Hematopoietic multipotent progenitor cell (in vitro differentiated cells): ENCODE measurements around the gene DNM1. TPM values are rescaled to one million over a fixed set of nuclear protein-coding genes. Genes with fewer than 3 reads are reported as not detected.
"Not testable (repeated sequence)": the region's sequence is repeated elsewhere in the genome, so short reads cannot be mapped to it uniquely, and the experiment has no call there.

Experiments used
- DNase-seq, 3 donors: peaks; one replicate each; pipeline ENCODE4 v3.0.0-alpha.2; 2011 to 2015; ENCODE audit warnings: low read depth in 2 of 3, low spot score in 2 of 3
- total RNA-seq: library from RNA; depleted of rRNA; stranded (reverse); fragments of >200 nt; gene quantifications from one replicate; pipeline ENCODE4 v1.2.3, GENCODE V29; 2012

DNM1 gene
- total RNA-seq, 1 donor: 11.0 TPM

DNA sequence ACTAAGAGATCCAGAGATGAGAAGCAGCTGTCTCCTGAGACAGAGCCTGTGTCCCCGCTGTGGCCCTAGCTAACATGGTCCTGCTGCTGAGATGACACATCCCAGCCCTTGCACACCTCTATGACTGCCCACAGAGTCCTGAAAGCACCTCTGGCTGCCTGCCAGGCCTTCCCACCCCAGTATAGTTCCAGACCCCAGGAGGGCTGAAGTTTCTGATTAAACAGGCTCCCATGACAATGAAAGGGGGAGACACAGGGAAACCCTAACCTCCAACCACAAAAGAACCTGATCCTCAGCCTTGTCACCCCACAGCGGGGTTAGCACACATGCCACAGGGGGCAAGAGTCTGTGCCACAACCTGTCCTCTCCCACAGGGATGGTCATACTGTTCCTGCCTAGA is 27.5 kb upstream of the DNM1 start:
- no peak for DNase-seq

- no peak for DNase-seq
Measured at GRCh38 chr9:128178806-128179431, 24.3 kb upstream of the DNM1 start.

GRCh38 chr9:128180001-128180400 is 23.2 kb upstream of the DNM1 start:
- DNase-seq: no peak

DNA sequence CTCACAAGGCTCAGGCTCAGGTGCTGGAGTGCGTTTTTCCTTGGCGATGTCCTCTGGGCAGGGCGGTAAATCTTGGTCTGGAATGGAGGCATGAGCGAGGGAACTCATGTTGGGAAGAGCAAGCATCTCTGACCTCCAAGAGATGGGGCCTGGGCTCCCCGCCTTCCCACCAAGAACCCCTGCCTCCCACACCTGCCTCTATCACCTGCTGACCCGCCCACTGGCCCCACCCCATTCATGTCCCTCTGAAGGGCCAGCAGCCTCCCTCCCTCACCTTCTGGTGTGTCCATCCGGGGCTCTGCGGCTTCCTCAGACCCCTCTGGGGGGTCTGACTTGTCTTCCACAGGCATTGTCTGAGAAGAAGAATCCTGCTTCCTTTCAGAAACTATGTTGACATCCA is 22.7 kb upstream of the DNM1 start:
- DNase-seq: no peak

GRCh38 chr9:128181480-128181879 is 21.7 kb upstream of the DNM1 start:
- DNase-seq: not testable (repeated sequence)

DNA sequence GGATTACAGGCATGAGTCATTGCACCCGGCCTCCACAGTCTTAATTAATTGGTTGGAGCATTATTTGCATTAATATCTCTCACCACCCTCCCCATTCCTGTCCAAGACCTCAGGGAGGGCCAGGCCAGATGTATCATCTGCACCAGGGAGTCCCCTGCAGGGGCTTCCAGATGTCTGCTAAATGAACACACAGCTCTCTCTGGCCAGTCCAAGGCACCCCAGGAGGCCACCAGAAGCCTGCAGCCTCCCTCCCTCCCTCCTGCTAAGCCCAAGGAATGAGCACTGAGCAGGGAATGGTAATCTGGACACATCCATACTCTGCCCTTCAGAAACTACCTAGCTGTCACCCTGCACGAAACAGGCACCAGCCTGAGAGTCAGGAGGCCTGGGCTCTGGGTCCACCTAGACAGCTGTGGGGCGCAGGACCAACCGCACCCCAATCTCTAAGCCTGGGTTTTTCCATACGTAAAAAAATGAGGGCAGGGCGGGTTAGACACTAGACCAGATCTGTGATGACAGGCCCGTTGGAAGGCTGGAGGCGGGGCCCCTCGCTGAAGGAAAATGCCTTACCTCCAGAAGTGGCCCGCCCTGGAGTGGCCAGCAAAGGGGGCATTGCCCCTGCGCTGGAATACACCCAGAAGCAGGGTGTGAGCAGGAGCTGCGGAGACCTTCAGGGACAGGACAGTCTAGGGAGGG is 20.1 kb upstream of the DNM1 start:
- no peak for DNase-seq

DNA sequence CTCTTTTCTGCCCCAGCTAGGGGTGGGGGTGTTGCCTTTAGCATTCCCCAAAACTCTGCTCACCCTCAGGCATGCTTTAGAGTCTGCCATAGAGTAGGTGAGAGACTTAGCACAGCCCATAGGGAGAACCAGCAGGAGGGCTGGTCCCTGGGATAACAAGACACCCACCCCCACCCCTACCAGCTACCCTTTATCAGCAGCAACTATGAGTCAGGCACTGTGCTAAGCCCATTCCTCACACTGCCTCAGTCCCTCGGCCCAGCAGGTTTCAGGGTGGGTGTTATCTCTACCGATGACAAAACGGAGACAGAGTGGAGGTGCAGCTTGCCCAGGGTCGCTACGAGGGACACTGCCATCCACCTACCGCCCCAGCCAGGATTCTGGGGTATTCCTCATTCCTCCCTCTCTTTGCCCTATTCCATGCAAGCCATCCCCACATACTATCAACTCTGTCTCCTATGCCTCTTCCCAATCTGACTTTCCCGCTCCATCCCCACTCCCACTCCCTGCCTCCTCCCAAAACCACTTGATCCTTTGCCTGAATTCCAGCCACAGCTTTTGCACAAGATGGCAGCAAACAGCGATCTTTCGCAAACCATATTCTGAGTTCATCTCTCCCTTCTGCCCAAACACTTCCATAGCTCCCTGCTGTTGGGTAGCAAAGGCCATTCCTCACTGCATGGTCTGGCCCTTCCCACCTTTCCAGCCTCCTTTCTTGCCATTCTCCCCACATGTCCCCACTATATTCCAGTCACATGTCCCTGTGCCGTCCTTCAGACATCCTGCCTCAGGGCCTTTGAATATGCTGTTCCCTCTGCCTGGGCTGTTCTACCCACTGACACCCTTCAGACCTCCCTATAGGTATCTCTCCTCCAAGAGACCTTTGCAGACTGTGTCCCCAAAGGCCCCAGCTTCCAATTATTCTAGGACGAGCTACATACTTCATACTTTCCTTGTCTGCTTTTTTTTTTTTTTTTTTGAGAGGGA is 16.9 kb upstream of the DNM1 start:
- DNase-seq: no peak

DNA sequence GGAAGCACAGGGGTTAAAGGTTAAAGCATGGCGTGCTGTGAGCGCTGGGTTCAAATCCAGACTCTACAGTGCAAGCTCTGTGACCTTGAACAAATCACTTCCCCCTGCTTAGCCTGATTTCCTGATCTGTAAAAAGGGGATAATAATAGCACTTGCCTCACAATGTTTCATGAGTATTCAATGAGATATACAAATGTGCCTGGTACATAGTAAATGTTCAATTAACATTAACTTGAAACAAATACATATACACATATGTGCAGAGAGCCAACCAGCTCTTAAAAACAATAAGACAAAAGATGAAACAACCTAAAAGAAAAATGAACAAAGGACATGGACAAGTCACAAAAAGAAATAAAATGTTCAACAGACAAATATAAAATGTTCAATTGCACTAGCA is 15.8 kb upstream of the DNM1 start:
- DNase-seq: no peak

GRCh38 chr9:128188209-128188608 is 15.0 kb upstream of the DNM1 start:
- DNase-seq: no peak

DNA sequence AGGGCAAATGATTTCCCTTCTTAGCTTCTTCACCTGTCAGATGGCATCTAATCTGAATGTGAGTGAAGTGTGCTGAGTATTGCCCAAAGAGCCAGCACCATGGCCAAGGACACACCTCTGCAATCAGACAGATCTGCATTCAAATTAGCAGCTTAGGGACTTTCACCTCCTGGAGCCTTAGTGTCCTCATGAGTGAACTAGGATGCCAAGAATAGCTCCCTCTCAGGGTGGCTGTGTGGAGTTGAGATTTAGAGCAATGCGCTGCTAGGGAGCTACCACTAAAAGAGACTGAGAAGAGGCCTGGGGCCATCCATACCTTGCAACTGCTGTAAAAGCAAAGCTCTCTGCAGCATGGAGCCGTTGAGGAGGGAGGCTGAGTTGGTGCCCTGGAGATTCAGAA is 13.2 kb upstream of the DNM1 start:
- no peak for DNase-seq

DNA sequence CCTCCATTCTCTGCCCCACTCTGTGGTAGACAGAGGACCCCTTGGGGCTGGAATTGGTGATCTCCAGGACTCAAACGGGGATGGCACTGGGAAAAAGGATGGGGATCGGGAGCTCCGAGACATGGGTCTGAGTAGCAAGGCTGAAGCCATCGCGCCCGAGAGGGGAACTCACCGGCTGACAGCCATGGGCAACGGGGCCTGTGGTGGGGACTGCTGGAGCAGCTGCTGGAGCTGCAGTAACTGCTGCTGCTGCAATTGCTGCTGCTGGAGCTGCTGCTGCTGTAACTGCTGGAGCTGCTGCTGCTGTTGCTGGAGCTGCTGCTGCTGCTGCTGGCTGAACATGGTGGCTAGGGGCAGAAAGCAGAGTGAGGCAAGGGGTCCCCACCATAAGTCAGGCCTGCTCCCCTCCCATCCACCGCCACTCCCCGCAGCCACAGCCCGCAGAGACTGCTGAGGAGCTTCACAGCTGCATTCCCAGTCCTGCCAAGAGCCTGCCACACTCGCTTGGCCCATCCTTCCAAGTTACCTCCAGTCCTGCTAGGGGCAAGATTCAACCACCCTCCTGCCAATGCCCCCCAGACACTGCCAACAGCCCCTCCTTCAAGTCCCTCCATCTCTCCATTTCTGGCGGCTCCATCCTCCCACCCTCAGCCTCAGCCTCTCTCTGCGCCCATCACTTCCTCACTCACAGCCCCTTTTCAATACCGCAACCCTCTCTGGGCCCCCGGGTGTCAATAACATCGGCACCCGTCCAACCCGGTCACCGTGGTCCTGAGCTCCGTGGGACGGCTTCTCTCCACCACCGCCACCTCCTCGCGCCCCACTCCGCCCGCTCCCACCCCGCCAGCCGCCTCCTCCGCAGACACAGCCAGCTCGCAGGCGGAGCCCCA is 12.4 kb upstream of the DNM1 start:
- DNase-seq: peak in 1 of 3 donors; percentile 32

DNA sequence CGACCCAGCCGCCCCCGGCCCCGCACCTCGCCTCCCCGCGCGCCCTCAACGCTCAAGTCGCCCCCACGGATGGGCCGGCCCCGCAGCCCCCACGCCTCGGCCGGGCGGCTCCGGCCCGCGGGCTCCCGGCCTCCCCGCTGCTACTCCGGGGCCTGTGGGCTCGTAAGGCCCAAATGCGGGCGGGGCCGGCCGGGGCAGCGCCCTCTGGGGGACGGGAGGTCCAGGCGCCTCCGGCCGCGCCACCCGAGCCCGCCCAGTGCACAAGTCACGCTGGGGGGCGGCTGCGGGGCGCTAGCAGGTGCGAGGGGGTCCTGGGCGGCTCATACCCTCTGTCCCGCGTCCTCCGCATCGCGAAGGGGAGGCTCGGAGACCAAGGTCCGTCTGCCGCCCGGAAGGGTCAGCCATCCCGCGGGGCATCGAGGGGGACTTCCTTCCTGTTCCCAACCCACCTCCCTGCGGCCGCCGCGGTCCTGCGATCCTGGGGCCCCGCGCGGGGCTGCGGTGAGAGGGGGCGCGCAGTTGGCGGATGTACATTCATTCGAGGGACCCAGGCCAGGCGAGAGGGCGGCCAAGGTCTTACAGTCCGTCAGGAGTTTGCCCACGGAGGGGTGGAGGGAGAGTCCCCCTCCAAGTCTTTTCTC is 11.7 kb upstream of the DNM1 start, which contains the start of gene CIZ1:
Gene CIZ1, minus strand, starts transcription at position 167 of the 641 bp plus-strand sequence. CDS start 715 bp downstream, outside the sequence.
- DNase-seq: peak; percentile 63 to 81 (median 80)

DNA sequence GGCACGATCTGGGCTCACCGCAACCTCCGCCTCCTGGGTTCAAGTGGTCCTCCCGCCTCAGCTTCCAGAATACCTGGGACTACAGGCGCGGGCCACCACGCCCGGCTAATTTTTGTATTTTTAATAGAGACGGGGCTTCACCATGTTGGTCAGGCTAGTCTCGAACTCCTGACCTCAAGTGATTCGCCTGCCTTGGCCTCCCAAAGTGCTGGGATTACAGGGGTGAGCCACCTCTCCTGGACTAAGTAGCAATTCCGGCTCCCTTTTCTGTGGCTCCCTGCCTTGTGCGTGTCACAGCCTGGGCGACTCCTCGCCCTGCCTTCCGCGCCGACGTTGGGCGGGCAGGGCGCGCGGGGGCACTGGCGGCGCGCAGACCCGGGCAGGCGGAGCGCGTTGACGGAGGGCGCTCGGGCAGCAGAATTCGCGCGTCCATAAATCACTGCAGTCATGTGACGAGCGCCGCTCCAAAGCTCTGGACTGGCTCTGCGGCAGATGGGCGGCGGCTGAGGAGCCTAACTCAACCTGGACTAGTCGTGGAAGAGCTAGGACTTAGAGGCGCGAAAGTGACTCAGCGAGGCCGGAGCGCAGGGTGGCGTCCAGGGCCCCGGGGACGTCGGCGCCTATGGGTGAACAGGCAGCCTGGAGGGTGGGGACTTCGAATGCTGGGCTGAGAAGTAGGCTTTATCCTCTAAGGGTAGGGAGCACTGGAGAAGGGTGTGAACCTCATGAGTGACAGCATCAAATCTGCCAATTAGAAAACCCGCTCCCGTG is 10.4 kb upstream of the DNM1 start:
- DNase-seq: peak in 2 of 3 donors; percentile 37 to 85

DNA sequence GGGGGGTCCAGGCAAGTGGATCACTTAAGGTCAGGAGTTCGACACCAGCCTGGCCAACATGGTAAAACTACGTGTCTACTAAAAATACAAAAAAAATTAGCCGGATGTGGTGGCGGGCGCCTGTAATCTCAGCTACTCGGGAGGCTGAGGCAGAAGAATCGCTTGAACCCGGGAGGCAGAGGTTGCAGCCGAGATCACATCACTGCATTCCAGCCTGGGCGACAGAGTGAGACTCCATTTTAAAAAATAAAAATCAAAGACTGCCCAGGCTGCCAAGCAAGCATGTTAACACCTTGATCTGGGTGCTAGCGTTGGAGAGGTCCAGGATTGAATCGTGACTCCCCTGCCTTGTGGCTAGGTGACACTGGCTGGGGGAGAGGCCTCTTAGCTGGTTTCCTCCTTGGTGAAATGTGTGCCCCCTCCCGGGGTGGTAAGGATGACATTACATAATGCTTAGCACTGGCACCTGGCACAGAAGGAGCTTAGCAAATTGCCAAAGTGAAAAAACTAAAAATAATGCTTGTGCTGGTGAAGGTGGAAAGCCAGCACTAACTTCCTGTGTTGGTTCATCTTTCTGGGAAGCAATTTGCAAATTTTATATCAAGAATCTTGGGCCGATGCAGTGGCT is 9.6 kb upstream of the DNM1 start:
- no peak for DNase-seq

GRCh38 chr9:128201441-128202369 is 1.5 kb upstream of the DNM1 start:
- no peak for DNase-seq

DNA sequence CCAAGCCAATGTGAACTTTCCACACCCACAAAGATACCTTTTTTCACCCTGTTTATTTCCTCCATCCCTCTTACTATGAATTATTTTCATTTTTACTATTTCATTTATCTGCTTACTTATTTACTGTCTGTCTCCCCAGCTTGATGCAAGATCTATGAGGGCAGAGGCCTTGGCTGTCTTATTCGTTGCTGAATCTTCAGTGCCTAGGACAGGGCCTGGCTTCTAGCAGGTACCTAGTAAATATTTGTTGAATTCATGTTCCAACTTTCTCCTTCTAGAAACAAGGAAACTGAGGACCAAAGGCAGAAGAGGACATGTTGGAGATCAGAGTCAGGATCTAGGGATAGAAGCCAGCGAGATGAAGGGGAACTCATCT is 543 bp upstream of the DNM1 start:
- no peak for DNase-seq
